GM19351 (cell line): Measurements from ENCODE around the gene FIBCD1.

Source experiments
- ATAC-seq: cut with Tn5 transposase; IDR thresholded peaks from one replicate; pipeline ENCODE4 v1.9.1; 2021; ENCODE audit warnings: mild to moderate bottlenecking, moderate library complexity; ENCODE audit not compliant: unreplicated experiment

The FIBCD1 gene

DNA sequence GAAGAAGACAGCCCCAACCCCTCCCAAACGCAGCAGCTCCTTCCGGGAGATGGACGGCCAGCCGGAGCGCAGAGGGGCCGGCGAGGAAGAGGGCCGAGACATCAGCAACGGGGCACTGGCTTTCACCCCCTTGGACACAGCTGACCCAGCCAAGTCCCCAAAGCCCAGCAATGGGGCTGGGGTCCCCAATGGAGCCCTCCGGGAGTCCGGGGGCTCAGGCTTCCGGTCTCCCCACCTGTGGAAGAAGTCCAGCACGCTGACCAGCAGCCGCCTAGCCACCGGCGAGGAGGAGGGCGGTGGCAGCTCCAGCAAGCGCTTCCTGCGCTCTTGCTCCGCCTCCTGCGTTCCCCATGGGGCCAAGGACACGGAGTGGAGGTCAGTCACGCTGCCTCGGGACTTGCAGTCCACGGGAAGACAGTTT is 54.9 kb downstream of the FIBCD1 start:
- ATAC-seq: no peak

DNA sequence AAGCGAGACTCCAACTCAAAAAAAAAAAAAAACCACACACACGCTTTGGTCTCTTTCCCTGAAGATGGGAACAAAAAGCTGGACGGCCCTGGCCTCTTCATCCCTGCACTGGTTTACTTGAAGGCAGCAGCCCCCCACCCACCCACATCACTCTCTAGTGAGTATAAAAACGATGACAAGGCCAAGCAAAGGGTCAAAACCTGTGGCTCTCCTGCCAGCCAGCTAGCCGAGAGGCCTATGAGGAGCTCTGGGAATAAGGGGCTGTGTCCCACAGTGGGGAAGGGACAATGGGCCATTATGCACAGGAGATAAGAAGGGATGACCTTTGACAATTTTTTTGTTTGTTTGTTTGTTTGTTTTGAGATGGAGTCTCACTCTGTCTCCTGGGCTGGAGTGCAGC is 55.6 kb downstream of the FIBCD1 start:
- ATAC-seq: no peak

- no peak for ATAC-seq
Observed at GRCh38 chr9:130882696-130883225, 56.3 kb downstream of the FIBCD1 start.

GRCh38 chr9:130881516-130881915 is 57.5 kb downstream of the FIBCD1 start:
- no peak for ATAC-seq

DNA sequence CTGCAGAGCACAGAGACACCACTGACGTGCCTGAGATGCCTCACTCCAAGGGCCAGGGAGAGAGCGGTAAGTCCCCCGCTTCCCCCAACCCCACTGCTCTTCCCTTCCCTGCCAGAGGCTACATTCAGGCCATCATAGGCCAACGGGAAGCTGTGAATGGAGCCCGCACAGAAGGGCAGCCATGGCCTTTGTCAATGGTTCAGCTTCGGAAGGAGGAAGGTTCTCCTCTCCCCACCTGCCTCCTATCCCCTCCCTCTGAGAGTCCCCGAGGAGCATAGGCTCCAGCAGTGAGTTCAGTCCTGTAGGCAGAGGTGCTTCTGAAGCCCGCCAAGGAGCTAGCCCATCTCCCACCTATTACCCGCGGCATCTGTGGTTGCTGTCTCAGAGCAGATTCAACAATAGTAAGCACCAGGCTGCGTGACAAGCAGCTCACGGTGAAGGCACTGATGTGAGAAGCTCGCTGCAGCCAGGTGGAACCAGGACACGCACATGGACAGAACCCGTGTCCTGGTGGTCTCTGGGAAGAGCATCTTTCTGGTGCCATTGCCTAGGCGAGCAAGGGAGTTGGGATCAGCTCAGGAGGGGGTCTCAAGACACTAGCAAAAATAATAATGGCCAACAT is 58.3 kb downstream of the FIBCD1 start:
- ATAC-seq: no peak

GRCh38 chr9:130879863-130880411 is 59.1 kb downstream of the FIBCD1 start:
- ATAC-seq: no peak

GRCh38 chr9:130878295-130878694 is 60.8 kb downstream of the FIBCD1 start:
- no peak for ATAC-seq

GRCh38 chr9:130877300-130877699 is 61.7 kb downstream of the FIBCD1 start:
- ATAC-seq: no peak

GRCh38 chr9:130874783-130875182 is 64.3 kb downstream of the FIBCD1 start:
- no peak for ATAC-seq

DNA sequence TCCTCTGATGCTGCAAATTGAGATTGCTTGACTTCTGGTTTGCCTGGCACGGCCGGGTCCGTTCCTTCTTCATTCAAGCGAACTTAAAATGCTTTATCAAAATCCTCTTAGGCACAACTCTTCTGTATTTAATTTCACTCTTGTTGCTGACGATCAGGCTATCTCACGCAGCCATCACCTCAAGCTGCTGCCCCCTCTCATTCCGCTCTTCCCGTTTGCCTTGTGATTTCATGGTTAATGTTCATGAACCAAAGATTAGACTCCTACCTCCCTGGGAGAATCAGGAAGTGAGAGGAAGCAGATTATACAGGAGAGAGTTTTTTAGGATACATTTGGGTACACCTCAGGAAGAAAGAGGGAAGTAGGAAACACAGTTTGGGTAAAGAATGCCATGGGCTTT is 65.1 kb downstream of the FIBCD1 start:
- no peak for ATAC-seq

DNA sequence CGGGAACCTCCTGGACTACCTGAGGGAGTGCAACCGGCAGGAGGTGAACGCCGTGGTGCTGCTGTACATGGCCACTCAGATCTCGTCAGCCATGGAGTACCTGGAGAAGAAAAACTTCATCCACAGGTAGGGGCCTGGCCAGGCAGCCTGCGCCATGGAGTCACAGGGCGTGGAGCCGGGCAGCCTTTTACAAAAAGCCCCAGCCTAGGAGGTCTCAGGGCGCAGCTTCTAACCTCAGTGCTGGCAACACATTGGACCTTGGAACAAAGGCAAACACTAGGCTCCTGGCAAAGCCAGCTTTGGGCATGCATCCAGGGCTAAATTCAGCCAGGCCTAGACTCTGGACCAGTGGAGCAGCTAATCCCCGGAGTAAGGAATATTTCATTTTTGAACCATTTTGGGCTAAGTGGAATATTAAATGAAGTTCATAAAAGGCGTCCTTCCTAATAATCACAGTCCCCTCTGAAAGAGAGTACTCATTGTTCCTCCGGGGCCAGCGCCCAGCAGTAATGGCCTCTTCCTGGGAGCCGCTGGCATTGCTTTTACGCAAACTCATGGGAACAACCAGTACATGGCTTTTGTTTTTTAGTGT is 66.0 kb downstream of the FIBCD1 start:
- no peak for ATAC-seq

DNA sequence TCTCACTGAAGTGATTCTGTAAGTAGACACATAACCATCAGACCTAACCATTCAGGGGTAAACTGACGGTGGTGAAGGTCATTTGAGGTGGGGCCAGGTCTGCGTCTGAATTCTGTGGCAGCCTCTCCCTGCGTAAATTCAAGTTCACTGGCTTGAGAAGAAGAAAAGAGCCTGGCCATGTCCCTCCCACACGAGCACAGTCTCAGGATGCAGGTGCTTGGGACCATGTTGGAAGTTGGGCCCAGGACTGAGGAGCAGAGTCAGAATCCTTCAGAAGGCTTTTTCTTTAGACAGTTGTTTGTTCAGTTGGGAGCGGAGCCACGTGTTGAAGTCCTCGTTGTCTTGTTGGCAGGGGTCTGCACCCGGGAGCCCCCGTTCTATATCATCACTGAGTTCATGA is 66.5 kb downstream of the FIBCD1 start:
- ATAC-seq: no peak

DNA sequence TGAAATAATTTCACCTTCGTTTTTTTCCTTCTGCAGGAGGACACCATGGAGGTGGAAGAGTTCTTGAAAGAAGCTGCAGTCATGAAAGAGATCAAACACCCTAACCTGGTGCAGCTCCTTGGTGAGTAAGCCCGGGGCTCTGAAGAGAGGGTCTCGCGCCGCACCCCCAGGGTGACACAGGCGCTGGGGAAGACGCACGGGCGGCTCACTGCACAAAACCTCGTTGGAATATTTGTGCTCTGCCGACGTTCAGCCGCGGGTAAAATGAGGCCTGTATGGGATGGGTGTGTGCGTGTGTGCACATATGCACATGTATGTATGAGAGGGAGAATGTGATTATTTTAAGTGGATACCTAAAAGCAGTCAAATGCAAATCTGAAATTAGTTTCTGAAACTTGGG is 67.0 kb downstream of the FIBCD1 start:
- ATAC-seq: no peak

- ATAC-seq: peak; percentile 16
Observed at GRCh38 chr9:130871395-130872062, 67.5 kb downstream of the FIBCD1 start.

DNA sequence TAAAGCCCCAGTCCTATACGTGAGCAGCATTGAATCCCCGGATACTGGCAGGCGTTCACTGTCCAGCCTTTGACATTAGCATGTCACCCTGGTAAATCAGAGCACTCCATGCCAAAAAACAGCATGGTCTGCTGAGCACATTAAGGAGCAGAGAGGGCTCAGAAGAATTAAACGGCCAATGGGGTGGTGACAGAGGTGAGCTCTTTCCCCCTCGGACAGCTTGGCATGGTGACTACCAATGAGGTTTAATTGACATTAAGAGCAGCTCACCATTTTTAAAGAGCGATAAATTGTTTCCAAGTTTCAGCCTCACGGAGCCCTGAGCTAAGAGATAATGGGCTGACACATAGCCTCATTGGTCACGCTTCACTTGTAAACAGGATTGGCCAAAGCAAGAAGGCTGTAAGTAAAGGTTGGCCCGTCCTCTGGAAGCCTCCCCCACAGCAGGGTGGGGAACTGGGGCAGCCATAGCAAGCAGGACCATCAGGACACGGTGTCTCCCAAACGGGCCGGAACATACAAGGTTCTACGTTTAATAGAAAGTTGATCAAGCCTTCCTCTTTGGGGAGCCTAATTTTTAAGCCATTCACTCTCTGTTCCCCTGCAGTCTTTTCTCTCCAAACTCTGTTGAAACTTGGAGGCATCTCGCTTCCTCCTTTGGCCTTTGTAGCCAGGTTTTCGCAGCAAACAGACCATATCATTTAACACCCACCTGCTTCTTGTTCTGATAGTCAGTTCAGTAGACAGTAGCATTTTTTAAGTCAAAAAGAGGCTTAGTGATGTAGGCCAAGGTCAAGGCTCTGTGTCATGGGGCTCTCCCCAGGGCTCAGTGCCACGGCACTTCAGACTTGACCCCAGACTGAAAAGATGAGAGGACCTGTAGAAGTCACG is 68.3 kb downstream of the FIBCD1 start:
- ATAC-seq: peak; percentile 76

- ATAC-seq: no peak
Observed at GRCh38 chr9:130869250-130869649, 69.8 kb downstream of the FIBCD1 start.

GRCh38 chr9:130868230-130868629 is 70.8 kb downstream of the FIBCD1 start:
- ATAC-seq: no peak

GRCh38 chr9:130867556-130867955 is 71.5 kb downstream of the FIBCD1 start:
- no peak for ATAC-seq

- ATAC-seq: no peak
Observed at GRCh38 chr9:130866474-130866965, 72.5 kb downstream of the FIBCD1 start.

DNA sequence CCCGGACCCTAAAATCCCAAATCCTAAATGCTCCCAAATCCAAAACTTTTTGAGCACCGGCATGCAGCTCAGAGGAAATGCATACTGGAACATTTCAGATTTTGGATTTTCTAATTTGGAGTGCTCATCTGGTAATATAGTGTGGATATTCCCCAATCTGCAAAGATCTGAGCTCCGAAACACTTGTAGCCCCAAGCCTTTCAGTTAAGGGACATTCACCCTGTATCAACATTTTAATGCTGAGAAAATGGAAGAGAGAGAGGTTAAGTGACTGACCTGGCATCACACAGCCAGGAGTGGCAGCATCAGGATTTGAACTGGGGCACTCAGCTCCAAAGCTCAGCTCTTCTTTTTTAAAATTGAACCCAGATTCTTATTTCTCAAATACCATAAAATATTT is 73.1 kb downstream of the FIBCD1 start:
- ATAC-seq: no peak

- no peak for ATAC-seq
Observed at GRCh38 chr9:130864541-130864940, 74.5 kb downstream of the FIBCD1 start.
